ENCODE measurements around the gene FNDC3B.

DNA sequence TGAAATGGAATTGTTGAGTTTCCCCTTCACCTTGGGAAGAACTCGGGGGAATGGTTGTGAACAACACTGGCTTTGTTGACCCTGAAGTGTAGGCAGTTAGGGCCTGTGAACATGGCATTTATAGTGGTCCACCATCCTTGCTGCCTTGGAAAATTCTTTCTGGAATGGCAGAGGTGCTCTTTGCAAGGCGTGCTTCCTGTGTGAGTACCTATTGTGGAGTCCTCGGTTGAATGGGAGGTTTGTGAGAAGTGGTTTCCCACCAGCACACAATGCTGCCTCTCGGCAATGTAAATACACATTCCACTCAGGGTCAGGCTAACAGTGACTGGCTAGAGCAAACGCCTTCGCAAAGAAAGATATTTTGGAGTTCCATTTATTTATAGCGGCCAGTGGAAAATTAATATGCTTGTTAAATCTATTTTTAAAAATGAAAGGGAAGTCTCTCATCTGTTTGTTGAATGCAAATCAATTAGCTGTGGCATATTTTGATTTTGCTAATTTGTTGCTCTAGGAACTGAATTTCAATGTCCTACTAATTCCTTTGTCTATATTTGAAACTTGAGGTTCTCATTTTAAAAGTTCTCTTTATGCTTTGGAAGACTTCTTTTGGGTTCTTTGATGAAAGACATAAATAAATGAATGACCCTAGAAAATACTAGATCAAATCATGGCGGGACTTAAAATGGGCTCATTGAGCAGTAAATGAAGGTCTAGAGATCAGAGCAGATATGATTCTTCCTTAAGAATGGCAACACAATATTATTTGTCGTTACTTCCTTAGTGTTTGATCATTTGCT is 59.5 kb downstream of the FNDC3B start:
- TF ChIP-seq, protein P1, sequence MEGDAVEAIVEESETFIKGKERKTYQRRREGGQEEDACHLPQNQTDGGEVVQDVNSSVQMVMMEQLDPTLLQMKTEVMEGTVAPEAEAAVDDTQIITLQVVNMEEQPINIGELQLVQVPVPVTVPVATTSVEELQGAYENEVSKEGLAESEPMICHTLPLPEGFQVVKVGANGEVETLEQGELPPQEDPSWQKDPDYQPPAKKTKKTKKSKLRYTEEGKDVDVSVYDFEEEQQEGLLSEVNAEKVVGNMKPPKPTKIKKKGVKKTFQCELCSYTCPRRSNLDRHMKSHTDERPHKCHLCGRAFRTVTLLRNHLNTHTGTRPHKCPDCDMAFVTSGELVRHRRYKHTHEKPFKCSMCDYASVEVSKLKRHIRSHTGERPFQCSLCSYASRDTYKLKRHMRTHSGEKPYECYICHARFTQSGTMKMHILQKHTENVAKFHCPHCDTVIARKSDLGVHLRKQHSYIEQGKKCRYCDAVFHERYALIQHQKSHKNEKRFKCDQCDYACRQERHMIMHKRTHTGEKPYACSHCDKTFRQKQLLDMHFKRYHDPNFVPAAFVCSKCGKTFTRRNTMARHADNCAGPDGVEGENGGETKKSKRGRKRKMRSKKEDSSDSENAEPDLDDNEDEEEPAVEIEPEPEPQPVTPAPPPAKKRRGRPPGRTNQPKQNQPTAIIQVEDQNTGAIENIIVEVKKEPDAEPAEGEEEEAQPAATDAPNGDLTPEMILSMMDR (IDR thresholded peaks at IDR 0.05), result no peak
- TF ChIP-seq CBX8 (IDR thresholded peaks at IDR 0.05), result no peak
- TF ChIP-seq, protein P2, sequence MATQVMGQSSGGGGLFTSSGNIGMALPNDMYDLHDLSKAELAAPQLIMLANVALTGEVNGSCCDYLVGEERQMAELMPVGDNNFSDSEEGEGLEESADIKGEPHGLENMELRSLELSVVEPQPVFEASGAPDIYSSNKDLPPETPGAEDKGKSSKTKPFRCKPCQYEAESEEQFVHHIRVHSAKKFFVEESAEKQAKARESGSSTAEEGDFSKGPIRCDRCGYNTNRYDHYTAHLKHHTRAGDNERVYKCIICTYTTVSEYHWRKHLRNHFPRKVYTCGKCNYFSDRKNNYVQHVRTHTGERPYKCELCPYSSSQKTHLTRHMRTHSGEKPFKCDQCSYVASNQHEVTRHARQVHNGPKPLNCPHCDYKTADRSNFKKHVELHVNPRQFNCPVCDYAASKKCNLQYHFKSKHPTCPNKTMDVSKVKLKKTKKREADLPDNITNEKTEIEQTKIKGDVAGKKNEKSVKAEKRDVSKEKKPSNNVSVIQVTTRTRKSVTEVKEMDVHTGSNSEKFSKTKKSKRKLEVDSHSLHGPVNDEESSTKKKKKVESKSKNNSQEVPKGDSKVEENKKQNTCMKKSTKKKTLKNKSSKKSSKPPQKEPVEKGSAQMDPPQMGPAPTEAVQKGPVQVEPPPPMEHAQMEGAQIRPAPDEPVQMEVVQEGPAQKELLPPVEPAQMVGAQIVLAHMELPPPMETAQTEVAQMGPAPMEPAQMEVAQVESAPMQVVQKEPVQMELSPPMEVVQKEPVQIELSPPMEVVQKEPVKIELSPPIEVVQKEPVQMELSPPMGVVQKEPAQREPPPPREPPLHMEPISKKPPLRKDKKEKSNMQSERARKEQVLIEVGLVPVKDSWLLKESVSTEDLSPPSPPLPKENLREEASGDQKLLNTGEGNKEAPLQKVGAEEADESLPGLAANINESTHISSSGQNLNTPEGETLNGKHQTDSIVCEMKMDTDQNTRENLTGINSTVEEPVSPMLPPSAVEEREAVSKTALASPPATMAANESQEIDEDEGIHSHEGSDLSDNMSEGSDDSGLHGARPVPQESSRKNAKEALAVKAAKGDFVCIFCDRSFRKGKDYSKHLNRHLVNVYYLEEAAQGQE (IDR thresholded peaks at IDR 0.05), result no peak
- TF ChIP-seq JUN (IDR thresholded peaks at IDR 0.05), result no peak
- TF ChIP-seq POLR2A (IDR thresholded peaks at IDR 0.05; ENCODE audit: low read length), result no peak

All from A549 (cell line).